Measurements from ENCODE around the gene INHBE.

GRCh38 chr12:57459055-57459749 lies 4.1 kb downstream of the INHBE start:
- no peak for TF ChIP-seq REST (IDR thresholded peaks at IDR 0.05; ENCODE audit: insufficient read depth in 1 of 2, low read depth in 2 of 2, low read length in 1 of 2)
- TF ChIP-seq CTCF (IDR thresholded peaks at IDR 0.05): peak; percentile 95
- TF ChIP-seq POLR2AphosphoS5 (IDR thresholded peaks at IDR 0.05; ENCODE audit: low read depth, low read length): no peak

Data from Panc1 (cell line).